Mesodermal cell (in vitro differentiated cells): ENCODE data around the gene CYP1B1.

Experiments
- H3K27ac ChIP-seq: 2 replicates; pipeline ENCODE4 v1.7.0; 2013; ENCODE audit warnings: mild to moderate bottlenecking, low read depth, low read length, moderate library complexity; ENCODE audit not compliant: severe bottlenecking
- H3K36me3 ChIP-seq: 2 replicates; pipeline ENCODE4 v1.7.1; 2013; ENCODE audit warnings: mild to moderate bottlenecking, low read length, moderate library complexity; ENCODE audit not compliant: control insufficient read depth, insufficient read depth
- H3K4me1 ChIP-seq: one replicate; pipeline ENCODE4 v1.7.1; 2013; ENCODE audit warnings: mild to moderate bottlenecking, low read length; ENCODE audit not compliant: insufficient read depth, control insufficient read depth, poor library complexity, severe bottlenecking
- H3K4me3 ChIP-seq: 2 replicates; pipeline ENCODE4 v1.7.0; 2013; ENCODE audit warnings: low read length, control low read depth, mild to moderate bottlenecking; ENCODE audit not compliant: insufficient read depth, poor library complexity, severe bottlenecking; ENCODE audit errors: extremely low read depth
- H3K9me3 ChIP-seq: 2 replicates; pipeline ENCODE4 v1.7.1; 2013; ENCODE audit warnings: mild to moderate bottlenecking, low read length, moderate library complexity; ENCODE audit not compliant: control insufficient read depth
- WGBS, 2 experiments: methylation state at CpG; one replicate each; pipeline ENCODE4 v1.1.5; 2013; ENCODE audit warnings: missing lambda C conversion rate in 2 of 2; ENCODE audit not compliant: insufficient coverage in 2 of 2; 5-methylcytosine and 5-hydroxymethylcytosine counted together

CYP1B1 gene

DNA sequence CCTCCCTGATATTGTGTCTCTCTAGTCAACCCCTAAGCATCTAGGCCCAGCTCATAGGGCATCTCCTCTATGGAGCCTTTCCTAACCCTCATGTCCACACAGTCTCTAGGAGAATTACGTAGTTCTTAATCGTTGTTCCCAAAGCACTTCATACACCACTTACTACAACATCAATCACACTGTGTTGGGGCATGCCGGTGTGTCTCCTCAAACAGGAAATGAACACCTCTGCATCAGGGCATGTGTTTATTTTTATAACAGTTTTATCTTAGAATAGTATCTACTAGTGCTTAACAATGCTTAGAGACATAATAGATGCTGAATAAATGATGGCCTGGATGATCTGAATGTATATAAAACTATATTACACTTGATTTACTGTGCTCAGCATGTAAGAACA is 19.7 kb downstream of the CYP1B1 start:
- Histone ChIP-seq H3K27ac (no peak overlapping the region), H3K4me3 (no peak overlapping the region), H3K36me3 (no peaks in the 10 kb centered on the region), H3K4me1 (peaks cover 3% of the 10 kb centered on the region), H3K9me3 (no peaks in the 10 kb centered on the region)
- 84 to 95% methylated on average over 2 of the region's 3 CpGs for WGBS, 2 experiments

DNA sequence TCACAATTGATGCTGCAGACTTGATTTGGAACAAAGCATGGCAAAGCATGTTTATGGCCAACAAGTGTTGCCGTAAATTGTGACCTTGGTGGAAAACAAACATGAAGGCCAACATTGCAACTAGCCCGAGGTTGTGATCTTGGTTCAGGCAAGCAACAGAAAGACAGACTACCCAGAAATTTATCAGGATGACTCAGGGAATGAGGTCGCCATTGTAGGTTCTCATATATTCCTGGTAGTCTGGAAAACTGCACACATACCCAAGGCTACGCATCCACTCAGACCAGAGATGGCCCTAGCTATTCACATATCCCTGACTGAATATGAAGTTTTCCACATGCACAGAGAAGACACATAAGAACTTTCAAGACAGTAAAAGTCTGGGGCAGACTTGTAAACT is 30.1 kb downstream of the CYP1B1 start:
- 83 to 93% methylated on average over 3 to 4 of the region's 4 CpGs for WGBS, 2 experiments
- Histone ChIP-seq H3K9me3 (no peaks in the 10 kb centered on the region), H3K27ac (no peak overlapping the region), H3K36me3 (no peaks in the 10 kb centered on the region), H3K4me1 (no peaks in the 10 kb centered on the region), H3K4me3 (no peak overlapping the region)

DNA sequence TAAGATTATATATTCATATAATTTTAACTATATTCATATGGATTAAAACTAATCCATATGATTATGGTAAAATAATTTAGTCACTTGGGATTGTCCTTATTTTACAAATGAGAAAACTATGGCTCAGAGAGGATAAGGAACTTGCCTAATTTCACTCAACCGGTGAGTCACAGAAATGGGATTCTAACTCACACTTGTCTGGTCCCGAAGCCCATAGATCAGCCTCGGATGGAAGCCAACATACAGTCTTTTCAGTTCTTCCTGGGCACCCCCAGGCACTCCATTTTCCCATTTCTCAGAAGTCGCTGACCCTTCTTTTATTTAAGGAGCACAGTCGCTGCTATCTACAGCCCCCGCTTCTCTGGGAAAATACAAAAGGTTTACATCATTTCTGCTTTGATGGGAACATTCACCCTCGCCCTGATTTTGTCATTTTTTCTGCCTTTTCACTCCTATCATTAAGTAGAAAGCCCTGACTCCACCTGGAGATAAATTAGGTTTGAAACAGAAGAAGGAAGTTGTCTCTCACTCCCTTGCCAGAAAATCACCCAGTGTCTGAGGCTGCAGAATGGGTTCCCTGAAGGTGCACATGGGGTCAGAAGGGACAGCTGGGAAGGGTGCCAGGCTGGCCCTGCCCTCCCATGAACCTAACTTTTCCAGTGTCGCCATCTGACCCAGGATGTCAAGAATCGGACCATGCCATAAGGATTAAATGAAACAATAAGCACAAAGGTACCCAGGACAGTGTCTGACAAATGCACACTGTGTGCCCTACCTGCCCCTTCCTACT is 36.6 kb downstream of the CYP1B1 start:
- H3K36me3 ChIP-seq: no peaks in the 10 kb centered on the region
- H3K4me3 ChIP-seq: no peak overlapping the region
- no peaks in the 10 kb centered on the region for H3K4me1 ChIP-seq
- 87 to 91% methylated on average over 6 to 8 of the region's 9 CpGs for WGBS, 2 experiments
- no peaks in the 10 kb centered on the region for H3K9me3 ChIP-seq
- H3K27ac ChIP-seq: no peak overlapping the region

GRCh38 chr2:38038682-38039081 is 37.3 kb downstream of the CYP1B1 start:
- Histone ChIP-seq H3K27ac (no peak overlapping the region), H3K9me3 (no peaks in the 10 kb centered on the region), H3K4me3 (no peak overlapping the region), H3K36me3 (no peaks in the 10 kb centered on the region), H3K4me1 (no peaks in the 10 kb centered on the region)
- WGBS, 2 experiments: 100% methylated on average over 1 to 3 of the region's 5 CpGs

DNA sequence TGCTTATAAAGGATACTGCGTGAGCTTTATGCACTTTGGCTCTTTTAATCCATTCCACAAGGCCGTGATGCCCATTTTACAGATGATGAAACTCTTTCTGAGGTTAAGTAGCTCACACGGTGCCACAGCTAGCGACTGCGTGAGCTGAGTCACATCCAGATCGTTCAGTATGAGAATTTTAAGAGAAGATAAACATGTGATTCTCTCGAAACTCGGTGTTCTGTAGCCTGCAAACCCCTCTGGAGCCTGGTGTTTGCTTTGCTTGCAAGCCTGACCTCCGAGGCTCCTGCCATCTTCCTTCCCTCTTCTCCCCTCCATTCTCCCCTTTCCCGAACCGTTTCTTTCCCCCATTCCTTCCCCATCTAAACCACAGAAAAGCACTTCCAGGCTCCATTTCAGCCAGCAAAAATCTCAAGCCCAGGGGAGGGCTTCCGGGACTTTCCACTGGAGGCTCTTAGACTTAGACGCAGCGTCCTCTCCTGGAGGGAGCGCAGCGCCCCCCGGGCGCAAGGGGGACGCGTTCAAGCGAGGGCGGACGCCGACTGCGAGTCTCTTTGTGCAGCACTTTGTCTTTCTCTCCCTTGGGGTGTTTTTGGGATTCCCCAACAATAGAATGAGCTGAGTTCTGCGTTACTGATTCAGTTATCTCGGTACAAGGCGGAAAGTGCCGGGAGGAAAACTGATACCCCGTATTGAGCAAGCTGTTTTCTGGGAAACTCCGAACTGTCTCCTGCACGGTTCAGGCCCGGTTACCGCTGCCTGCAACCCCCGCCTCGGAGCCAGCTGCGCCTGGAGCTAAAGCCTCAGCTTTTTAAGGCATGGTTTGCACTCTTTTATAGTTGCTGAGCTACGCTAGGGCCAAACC is 38.0 kb downstream of the CYP1B1 start:
- H3K9me3 ChIP-seq: no peaks in the 10 kb centered on the region
- no peak overlapping the region for H3K4me3 ChIP-seq
- no peaks in the 10 kb centered on the region for H3K4me1 ChIP-seq
- 89% methylated on average over 35 to 38 of the region's 38 CpGs for WGBS, 2 experiments
- no peak overlapping the region for H3K27ac ChIP-seq
- no peaks in the 10 kb centered on the region for H3K36me3 ChIP-seq

DNA sequence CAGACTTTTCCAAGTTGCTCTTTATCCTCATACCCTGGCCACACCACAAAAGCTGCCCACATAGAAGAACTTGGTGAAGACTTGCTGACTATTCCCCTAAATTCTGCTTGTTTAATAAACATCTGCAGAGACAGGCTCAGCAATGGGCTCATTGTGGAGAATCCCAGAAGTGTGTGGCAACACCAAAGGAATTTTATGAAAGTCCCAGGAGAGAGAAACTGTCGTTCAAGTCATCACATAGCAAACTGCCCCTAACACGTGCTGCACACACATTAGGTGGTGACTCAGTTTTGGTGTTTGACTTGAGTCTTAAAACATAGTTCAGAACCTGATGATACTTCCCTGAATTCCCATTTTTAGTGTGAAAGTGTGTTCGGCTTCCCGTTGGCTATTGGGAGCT is 38.6 kb downstream of the CYP1B1 start:
- Histone ChIP-seq H3K4me3 (no peak overlapping the region), H3K4me1 (no peaks in the 10 kb centered on the region), H3K36me3 (no peaks in the 10 kb centered on the region), H3K27ac (no peak overlapping the region), H3K9me3 (no peaks in the 10 kb centered on the region)
- WGBS, 2 experiments: no CpG with 5 or more reads among the region's 4 CpGs

DNA sequence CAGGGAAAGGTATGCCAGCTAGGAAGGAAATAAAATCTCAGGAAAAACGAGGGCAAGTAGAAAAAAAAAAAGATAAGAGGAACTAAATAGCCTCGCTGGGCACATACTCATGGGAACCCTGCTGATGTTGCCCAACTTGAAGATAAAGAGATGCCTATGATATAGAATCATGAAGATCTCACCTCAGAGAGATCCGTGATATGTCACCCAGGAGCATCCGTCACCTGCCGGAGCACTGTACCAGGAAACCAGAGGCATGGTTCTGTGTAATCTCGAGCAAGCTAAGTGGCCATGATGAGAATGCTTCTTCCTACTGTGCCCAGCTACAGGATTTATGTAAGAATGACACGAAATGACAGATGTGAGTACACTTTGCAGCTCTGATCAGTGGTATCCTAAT is 40.0 kb downstream of the CYP1B1 start:
- Histone ChIP-seq H3K4me1 (no peaks in the 10 kb centered on the region), H3K27ac (no peak overlapping the region)
- WGBS, 2 experiments: 90% methylated on average over 5 to 7 of the region's 7 CpGs

DNA sequence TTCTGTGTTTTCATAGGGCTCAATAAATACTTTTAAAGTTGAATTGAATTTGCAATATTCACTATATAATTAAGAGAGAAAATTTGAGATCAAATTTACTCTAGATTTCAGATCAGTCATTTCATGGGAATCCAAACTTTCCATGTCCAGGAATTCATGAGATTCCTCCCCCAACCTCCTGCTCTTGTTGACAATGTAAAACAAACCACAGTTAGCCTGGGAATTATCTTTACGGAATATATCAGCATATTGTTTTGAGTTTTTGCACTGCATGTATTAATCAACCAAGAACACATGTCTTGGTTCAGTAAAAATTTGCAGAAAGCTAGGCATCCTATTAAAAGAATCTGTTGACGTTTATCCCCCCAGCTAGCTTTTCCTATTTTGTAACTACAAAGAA is 42.3 kb downstream of the CYP1B1 start:
- Histone ChIP-seq H3K9me3 (no peaks in the 10 kb centered on the region), H3K27ac (no peak overlapping the region), H3K4me1 (no peaks in the 10 kb centered on the region), H3K4me3 (no peak overlapping the region), H3K36me3 (no peaks in the 10 kb centered on the region)
- WGBS, 2 experiments: no CpG with 5 or more reads among the region's 2 CpGs

More for the DNA sequence above, 40.0 kb downstream of the CYP1B1 start:
- H3K36me3 ChIP-seq: no peaks in the 10 kb centered on the region
- no peaks in the 10 kb centered on the region for H3K9me3 ChIP-seq
- H3K4me3 ChIP-seq: no peak overlapping the region

- H3K27ac ChIP-seq: no peak overlapping the region
- no peaks in the 10 kb centered on the region for H3K36me3 ChIP-seq
- WGBS, 2 experiments: 92 to 100% methylated on average over 1 to 2 of the region's 2 CpGs
- H3K9me3 ChIP-seq: no peaks in the 10 kb centered on the region
- no peaks in the 10 kb centered on the region for H3K4me1 ChIP-seq
- no peak overlapping the region for H3K4me3 ChIP-seq
These were observed 43.0 kb downstream of the CYP1B1 start for GRCh38 chr2:38032946-38033345.

GRCh38 chr2:38030635-38031355 is 45.2 kb downstream of the CYP1B1 start:
- H3K4me1 ChIP-seq: no peaks in the 10 kb centered on the region
- WGBS, 2 experiments: no CpG with 5 or more reads among the region's 1 CpG

More at GRCh38 chr2:38030635-38031355, 45.2 kb downstream of the CYP1B1 start:
- no peak overlapping the region for H3K4me3 ChIP-seq
- H3K36me3 ChIP-seq: no peaks in the 10 kb centered on the region
- no peak overlapping the region for H3K27ac ChIP-seq
- H3K9me3 ChIP-seq: no peaks in the 10 kb centered on the region
